ENCODE results near the gene DNM3.

DNM3 gene

GRCh38 chr1:171828794-171829193 is 12.5 kb upstream of the DNM3 start:
- TF ChIP-seq CTCF (IDR thresholded peaks at IDR 0.05; ENCODE audit: low read depth, low read length, poor library complexity, severe bottlenecking): no peak
- TF ChIP-seq EZH2phosphoT487 (IDR thresholded peaks at IDR 0.05; ENCODE audit: borderline replicate concordance, low read length): no peak
- H3K27ac ChIP-seq (ENCODE audit: low read depth, low read length): no peak overlapping the region
- no peaks in the 10 kb centered on the region for H3K27me3 ChIP-seq (ENCODE audit: control insufficient read depth, low read length)
- peaks cover 8% of the 10 kb centered on the region for H3K9me3 ChIP-seq (ENCODE audit: control insufficient read depth, insufficient read depth, low read length)
- H3K79me2 ChIP-seq (ENCODE audit: control insufficient read depth, low read length): no peaks in the 10 kb centered on the region
- H3K4me2 ChIP-seq (ENCODE audit: low read length): no peak overlapping the region
- no peaks in the 10 kb centered on the region for H4K20me1 ChIP-seq (ENCODE audit: control insufficient read depth, insufficient read depth, low read depth, low read length)
- no peaks in the 10 kb centered on the region for H3K4me1 ChIP-seq (ENCODE audit: control insufficient read depth, low read length)
- H3K36me3 ChIP-seq (ENCODE audit: control insufficient read depth, low read length): no peaks in the 10 kb centered on the region
- H3K9me2 ChIP-seq (replicated peaks; ENCODE audit: control insufficient read depth, low read length): no peaks in the 10 kb centered on the region
- no peak overlapping the region for H3K4me3 ChIP-seq (ENCODE audit: low read length)
- H3F3A ChIP-seq (ENCODE audit: control insufficient read depth, insufficient read depth): no peaks in the 10 kb centered on the region

DNA sequence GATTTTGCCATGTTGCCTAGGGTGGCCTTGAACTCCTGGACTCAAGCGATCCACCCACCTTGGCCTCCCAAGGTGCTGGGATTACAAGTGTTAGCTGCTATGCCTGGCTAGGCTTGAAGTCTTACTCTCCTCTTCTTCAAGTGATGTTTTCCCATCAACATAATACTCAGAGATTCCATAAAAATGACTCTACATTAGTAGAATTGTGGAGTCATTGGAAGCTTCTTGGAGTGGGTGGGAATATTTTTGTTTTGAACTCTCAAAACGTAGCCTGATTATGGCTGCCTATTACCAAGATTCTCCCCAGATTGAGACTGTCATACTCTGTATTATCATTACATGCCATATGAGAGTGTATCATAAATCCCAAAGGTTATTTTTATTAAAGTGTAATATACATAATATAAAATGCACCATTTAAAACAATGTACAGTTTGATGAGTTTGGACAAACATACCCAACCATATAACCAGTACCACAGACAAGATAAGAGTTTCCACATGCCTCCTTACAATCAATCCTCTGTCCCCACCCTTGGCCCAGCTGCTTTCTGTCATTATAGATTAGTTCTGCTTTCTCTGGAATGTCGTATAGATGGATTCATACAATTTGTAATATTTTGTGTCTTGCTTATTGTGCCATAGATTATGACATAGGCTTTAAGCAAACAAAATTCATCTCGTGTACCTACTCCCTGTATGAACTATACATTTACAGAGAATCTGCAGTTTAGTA is 8.0 kb upstream of the DNM3 start:
- no peak overlapping the region for H3K4me2 ChIP-seq (ENCODE audit: low read length)
- H3K27me3 ChIP-seq (ENCODE audit: control insufficient read depth, low read length): 0 out of 2 replicates have a peak, but pooled peaks cover 3% of the 10 kb centered on the region
- H3K9me3 ChIP-seq (ENCODE audit: control insufficient read depth, insufficient read depth, low read length): no peaks in the 10 kb centered on the region
- H3K4me3 ChIP-seq (ENCODE audit: low read length): no peak overlapping the region
- no peaks in the 10 kb centered on the region for H3F3A ChIP-seq (ENCODE audit: control insufficient read depth, insufficient read depth)
- H3K79me2 ChIP-seq (ENCODE audit: control insufficient read depth, low read length): no peaks in the 10 kb centered on the region
- H3K4me1 ChIP-seq (ENCODE audit: control insufficient read depth, low read length): no peaks in the 10 kb centered on the region
- H3K27ac ChIP-seq (ENCODE audit: low read depth, low read length): no peak overlapping the region
- TF ChIP-seq CTCF (IDR thresholded peaks at IDR 0.05; ENCODE audit: low read depth, low read length, poor library complexity, severe bottlenecking) (no peak), EZH2phosphoT487 (IDR thresholded peaks at IDR 0.05; ENCODE audit: borderline replicate concordance, low read length) (no peak)
- no peaks in the 10 kb centered on the region for H4K20me1 ChIP-seq (ENCODE audit: control insufficient read depth, insufficient read depth, low read depth, low read length)
- H3K9me2 ChIP-seq (replicated peaks; ENCODE audit: control insufficient read depth, low read length): no peaks in the 10 kb centered on the region
- H3K36me3 ChIP-seq (ENCODE audit: control insufficient read depth, low read length): no peaks in the 10 kb centered on the region

- no peak overlapping the region for H3K27ac ChIP-seq (ENCODE audit: low read depth, low read length)
- H3K4me2 ChIP-seq (ENCODE audit: low read length): no peak overlapping the region
- no peaks in the 10 kb centered on the region for H3F3A ChIP-seq (ENCODE audit: control insufficient read depth, insufficient read depth)
- no peaks in the 10 kb centered on the region for H3K36me3 ChIP-seq (ENCODE audit: control insufficient read depth, low read length)
- no peaks in the 10 kb centered on the region for H4K20me1 ChIP-seq (ENCODE audit: control insufficient read depth, insufficient read depth, low read depth, low read length)
- TF ChIP-seq EZH2phosphoT487 (IDR thresholded peaks at IDR 0.05; ENCODE audit: borderline replicate concordance, low read length) (no peak), CTCF (IDR thresholded peaks at IDR 0.05; ENCODE audit: low read depth, low read length, poor library complexity, severe bottlenecking) (no peak)
- 0 out of 2 replicates have a peak, but pooled peaks cover 3% of the 10 kb centered on the region for H3K27me3 ChIP-seq (ENCODE audit: control insufficient read depth, low read length)
- H3K9me2 ChIP-seq (replicated peaks; ENCODE audit: control insufficient read depth, low read length): no peaks in the 10 kb centered on the region
- no peaks in the 10 kb centered on the region for H3K9me3 ChIP-seq (ENCODE audit: control insufficient read depth, insufficient read depth, low read length)
- H3K4me1 ChIP-seq (ENCODE audit: control insufficient read depth, low read length): no peaks in the 10 kb centered on the region
- no peak overlapping the region for H3K4me3 ChIP-seq (ENCODE audit: low read length)
- no peaks in the 10 kb centered on the region for H3K79me2 ChIP-seq (ENCODE audit: control insufficient read depth, low read length)
These were observed 6.5 kb upstream of the DNM3 start for GRCh38 chr1:171834821-171835220.

Measured in DOHH2 (cell line).